ENCODE results near the gene CADPS2.

Gene CADPS2

DNA sequence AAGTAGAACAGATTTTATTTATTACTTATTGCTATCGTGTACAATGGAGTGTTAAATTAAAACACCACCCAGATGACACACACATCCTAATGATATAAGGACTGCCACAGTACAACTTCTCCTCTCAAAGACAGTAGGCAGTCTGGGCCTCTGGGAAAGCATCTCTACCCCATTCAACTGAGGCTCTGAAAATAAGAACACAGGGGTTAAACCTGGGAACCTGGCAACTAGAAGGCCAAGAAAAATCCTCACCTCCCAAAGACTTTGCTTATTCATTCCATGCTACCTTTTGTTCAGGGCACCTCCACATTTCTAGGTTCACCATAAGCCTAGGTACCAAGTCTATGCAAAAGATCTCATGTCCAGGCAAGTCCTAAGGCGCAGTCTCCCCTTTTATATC lies 456.3 kb downstream of the CADPS2 start:
- no peak for DNase-seq

DNA sequence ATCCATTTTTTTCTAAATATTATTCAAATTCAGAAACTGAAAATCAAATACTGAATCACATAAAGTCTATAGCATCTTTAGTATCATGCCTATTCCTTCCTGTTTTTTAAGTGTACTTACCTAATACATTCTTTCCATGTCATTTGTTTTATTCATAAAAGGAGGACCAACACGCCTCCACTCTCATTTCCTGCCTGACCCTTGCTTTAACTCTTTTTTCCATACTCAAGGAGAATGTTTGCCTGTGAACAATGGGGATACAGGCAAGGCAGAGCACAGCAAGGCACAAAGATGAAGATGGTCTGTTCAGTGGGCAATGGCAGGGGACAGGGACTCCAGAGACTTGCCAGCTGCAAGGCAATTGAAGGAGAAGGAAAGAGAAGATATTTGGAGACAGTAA lies 460.5 kb downstream of the CADPS2 start:
- DNase-seq = no peak

DNA sequence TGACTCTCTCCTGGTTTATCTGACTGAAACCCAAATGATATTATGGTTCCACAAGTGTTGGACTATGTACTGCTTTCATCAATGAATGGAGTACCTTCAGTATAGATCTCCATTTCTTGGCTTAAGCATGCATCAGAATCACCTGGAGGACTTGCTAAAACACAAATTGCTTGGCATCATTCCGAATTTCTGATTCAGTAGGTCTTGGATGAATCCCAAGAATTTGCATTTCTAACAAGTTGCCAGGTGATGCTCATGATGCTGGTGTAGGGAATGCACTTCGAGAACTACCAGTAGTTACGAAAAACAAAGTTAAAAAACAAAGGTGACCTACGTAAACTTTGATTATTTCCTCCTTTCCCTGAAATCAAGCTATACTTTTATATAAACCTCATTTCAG lies 462.7 kb downstream of the CADPS2 start:
- DNase-seq = no peak

DNA sequence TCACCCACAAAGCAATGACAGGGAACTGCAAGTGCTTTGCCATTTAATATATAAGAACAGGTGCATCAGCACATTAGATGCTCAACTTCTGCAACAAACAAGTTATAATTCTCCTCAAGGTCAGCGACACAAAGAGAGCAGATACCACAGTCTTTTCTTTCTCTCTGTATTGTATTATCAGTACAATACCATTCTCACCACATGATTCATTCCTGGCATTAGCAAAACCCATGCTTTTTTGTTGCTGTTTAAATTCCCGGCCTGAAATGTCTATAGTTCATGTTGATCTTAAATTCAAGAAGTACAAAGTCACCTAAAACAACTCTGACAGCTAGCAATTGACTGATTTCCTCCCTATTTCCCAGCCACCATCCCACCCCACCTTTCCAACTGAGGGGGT lies 469.9 kb downstream of the CADPS2 start:
- DNase-seq = no peak

DNA sequence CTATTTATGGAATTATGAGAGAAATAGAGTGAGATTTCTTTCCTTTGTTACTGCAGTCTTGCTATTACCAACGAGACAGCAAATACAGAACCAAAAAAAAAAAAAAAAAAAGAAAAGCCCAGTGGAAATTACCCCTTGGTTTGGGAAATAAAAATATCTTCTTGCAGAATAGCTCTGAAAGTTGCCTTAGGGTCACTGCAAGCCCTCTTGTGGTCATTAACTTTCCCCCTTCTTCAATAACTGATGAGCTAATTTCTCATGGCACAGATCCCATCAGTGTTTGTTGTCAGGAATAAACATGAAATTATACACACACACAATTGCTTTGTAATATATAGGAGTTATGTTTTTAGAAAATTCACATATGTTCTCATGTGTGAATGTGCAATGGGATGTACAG lies 470.8 kb downstream of the CADPS2 start:
- no peak for DNase-seq

DNA sequence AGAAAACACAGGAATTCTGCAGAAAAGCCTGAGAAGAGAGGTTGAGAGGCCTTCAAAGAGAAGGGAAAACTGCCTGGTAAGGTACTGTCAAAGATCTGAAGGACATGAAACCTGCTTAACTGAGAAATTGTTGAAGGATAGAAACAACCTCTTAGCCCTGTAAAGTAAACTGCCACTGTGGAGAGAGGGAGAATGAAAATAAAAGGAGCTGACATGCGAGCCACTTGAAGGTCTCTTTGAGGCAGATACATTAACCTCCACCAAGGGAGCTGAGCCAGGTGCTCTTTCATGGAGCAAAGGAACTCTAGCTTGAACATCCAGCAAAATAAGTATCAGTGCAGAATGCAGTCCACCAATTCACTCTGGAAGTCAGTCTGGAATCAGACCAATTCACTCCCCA lies 472.9 kb downstream of the CADPS2 start:
- DNase-seq = no peak

DNA sequence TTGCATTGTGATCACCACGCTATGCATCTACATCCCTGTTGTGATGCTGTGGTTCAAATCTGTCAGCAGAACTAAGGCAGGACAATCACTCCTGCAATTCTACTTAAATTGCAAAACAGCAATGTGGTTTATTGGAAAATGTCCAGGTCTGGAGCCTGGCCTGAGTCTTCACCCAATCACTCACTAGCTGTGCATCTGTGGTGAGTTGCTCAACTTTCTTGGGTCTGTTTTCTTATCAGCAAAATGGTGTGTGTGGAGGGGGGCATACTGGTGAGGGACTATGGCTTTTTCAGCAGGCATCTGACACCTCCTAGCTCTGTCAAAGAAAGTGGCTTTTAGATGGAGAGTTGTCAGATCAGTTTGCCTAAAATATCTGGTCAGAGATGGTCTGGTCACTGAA lies 473.4 kb downstream of the CADPS2 start:
- DNase-seq = no peak

DNA sequence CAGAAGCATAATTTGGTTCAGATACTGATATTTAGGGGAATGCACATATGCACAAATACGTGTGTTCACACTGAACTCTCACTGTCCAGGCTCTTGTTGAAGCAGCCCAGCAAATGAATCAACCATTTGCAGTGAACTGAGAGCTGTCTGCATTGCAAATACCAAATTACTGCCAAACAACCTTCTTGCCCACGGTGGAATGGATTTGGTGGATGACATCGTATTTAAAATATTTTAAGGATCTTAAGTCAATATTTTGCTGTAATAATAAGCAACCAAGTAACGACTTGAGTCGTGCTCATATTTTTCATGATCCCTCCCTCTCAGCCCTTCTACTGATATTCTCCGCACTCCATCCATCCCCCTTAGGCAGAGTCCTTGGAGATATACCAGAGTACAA lies 473.8 kb downstream of the CADPS2 start:
- DNase-seq = no peak

DNA sequence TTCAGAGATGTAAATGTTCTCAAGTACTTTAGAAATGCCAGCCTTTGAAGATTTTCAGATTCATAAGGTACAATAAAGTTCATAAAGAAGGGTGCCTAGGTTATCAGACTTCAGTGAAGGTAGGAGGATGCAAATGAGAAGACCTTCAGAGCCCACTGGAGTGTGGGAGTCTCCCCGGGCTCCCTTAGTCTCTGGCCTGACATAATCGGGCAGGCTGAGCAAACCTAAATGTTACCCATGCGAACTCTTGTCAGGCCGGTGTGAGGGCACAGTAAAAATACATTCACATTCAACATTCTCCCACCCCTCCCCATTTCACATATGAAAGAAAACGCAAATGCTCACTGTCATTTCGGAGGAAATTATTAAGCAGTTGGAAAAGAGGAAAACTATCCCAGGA lies 479.1 kb downstream of the CADPS2 start:
- DNase-seq = no peak

DNA sequence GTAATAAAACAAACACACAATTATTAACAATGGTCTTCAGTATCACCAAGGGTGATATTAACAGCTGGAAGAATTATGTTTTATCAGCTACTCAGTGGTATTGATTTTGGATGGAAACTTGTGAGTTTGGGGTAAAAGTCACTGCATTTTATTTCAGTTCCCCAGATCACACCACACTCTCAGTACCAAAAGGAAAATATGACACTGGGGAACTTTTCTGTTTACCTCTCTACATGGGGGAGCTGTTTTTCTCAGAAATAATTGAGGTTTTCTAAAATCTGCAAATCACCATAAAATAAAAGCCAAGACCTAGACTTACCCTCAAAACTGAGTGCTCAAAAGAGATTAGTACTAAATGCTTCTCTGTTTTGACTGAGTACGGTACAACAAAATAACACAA lies 483.1 kb downstream of the CADPS2 start:
- no peak for DNase-seq

DNA sequence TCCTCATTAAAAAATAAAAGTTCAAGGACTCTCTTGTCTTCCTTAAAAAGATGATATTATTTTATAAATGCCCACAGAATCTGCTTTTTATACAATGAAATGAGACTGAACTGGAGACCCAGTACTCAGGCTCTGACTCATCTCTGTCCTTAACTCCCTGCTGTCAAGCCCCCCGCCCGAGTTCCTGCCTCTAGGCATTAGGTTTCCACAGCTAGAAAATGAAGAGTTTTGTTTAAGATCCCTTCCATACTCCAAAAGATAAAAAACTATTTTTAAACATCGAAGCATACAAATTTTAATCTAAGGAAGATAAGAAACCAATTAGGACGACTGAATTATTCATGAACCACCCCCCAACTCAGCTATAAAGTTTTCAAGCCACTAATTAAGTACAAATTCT lies 484.0 kb downstream of the CADPS2 start:
- no peak for DNase-seq

DNA sequence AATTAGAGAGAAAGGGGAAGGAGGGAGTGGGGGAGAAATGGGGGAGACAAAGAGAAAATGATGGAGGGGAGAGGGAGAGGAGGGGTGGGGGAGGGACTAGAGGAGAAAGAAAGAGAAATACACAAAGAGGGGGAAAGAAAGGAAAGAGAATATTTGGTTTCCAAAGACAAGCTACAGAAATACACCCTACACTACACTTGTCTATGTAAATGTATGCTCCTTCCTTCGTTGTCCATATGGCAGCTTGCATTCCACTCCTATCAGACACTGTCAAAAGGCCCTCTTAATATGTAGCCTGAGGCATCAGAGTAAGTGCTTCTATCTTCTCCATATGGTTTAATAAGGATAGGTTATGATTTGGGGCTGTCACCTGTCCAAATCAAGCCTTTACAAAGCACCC lies 488.9 kb downstream of the CADPS2 start:
- DNase-seq = no peak

DNA sequence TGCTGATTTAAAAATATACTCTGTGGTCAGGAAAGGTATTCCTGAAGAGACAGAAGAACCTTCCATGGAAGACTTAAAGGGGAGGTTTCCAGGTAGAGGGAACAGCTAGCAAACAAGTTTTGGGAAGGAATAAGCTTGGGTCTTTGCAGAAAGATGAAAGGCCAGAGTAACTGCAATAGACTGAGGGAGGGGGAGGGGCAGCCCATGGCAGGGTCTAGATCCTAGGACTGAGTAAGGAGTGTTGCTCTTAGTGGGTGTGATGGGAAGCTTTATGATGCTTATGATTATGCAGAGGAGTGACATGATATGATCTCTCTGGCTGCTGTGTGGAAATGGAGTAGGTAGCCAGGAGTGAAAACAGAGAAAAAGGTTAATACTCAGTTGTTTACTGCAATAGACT lies 491.7 kb downstream of the CADPS2 start:
- DNase-seq = no peak

DNA sequence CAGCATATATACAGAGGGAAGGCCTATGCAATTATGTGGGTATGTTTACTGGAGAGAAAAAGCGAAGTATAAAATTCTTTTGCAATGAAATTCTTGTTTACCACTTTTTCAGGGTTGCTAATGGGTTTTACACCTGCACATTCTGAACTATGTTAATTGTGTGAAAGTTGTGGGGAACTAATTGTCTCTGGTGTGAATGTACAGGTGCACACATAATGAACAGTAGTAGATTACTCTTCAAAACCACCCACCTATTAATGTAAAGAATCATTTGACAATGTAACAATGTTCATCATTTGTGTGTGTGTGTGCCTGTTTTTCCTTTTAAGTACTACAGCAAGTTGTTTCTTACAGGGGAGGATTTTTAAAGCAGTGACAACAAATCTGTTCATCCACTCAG lies 501.7 kb downstream of the CADPS2 start:
- DNase-seq = no peak

DNA sequence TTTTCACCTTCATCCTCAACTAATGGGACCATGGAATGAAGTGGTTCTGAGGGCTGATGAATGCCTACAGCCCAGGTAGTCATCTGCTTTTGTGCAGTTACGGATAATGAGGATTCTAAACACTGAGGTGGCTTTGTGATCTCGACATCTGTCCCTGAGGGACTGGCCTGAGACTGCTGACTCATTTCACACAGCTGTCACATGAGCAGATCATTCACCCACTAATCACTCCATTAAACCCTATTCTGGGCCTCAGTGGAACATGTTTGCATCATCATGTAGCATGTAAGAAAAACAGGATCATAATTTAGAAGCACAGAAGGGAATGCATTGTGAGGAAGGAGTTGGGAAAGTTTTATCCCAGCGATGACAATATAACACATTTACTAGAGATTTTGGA lies 502.3 kb downstream of the CADPS2 start:
- DNase-seq = peak; percentile 27

DNA sequence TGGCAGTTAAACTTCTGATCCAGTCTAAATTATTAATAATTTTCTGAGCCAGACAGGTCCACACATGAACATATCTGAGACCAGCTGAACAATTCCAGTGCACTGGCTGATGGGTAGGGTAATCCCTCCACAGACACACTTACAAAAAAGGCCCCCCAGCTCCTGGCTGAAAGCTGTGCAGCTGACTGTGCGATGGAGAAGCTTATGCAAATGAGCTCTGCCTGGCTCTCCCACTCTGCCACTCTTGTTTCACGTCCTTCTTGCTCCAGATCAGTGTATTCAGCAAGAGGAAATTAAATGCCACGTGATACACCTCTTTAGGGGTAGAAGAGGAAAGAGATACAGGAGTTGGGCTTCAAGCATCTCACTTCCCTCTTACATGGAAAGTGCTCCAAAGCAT lies 505.3 kb downstream of the CADPS2 start:
- no peak for DNase-seq

DNA sequence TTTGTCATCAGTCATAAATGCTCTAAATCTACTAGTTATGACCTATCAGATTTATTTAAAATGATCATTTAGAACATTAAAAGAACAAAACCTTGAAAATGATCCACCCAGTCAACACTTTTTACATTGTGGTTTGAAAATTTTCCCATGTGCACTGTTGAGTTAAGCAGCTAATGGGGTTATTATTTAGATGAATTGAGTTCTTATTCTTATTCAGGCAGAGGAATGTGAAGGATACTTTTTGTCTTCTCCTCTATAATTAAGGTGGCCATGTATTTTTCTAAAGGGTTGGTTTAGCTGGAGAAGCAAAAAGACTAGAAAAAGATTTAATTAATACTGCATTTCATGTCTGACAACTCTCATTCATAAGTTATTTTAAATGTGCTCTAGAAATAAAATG lies 506.8 kb downstream of the CADPS2 start:
- DNase-seq = no peak

DNA sequence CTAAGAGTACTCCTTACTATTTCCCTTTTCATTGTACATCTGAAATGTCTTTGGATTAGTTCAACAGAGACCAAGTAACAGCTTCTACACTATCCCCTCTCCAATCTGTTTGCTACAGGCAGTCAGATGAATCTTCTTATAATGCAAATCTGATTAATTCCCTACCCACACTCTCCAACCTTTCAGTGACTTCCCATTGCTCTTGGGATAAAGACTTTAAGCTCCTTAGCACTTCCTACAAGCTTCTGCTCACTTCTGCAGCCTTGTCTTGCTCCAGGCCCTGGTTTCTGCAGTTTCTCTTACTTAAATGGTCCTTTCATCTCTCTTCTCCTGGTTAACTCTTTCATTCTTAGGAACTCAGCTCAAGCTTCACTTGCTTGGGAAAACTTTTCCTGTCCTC lies 516.5 kb downstream of the CADPS2 start:
- DNase-seq = no peak

DNA sequence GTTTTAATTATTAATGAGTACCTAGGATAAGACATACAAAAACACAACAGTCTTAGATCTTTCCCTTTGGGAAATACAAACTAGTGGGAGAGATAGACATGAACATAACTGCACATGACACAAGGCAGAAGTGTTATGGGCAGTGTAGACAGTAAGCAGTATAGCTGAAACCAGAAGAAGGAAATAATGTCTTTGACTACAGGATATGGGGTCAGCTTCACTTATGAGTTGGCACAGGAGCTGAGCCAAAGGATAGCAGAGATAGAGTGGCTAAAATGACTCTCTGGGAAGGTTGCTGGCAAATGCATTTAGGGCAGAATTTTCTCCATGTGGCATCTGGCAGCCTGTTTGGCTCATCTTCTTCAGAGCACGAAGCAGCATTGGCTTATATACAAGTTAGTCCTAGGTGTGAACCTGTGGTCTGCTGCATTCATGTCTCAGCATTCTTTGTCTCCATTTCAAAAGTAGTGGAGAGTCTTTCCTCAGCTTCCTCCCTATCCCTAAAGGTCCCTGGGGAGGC lies 521.4 kb downstream of the CADPS2 start:
- DNase-seq = no peak

DNA sequence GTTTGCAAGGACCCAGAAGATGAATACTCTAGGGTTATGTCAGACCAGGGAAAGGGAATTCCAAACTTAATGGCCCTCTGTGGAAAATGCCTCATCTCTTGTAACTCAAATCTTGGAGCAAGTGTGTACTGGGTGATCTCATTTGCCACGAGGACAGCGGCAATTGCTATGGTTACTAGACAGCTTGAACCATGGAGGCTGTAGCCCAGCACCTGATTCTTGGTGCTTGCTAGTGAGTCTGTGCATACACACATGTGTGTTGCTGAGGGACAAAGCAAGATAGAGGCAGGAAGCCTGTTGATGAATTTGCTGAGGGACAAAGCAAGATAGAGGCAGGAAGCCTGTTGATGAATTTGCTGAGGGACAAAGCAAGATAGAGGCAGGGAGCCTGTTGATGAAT lies 523.1 kb downstream of the CADPS2 start:
- DNase-seq = no peak

DNA sequence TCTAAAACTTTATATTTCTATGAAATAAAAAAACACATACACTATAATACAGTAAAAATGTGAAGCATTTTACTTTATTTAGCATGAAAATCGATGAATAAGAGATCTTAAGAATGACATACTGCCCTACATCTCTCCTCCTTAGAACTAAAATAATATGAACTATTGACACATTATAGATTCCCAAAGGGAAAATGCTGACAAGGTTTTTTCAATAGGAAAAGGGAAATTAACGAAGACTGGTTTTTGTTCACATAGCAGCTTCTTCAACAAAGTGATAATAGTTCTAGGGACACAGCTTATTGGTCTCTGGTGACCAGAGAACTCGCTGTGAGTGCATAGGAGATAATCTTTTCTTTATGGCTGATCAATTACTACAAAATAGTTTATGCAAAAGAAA lies 523.8 kb downstream of the CADPS2 start:
- no peak for DNase-seq

DNA sequence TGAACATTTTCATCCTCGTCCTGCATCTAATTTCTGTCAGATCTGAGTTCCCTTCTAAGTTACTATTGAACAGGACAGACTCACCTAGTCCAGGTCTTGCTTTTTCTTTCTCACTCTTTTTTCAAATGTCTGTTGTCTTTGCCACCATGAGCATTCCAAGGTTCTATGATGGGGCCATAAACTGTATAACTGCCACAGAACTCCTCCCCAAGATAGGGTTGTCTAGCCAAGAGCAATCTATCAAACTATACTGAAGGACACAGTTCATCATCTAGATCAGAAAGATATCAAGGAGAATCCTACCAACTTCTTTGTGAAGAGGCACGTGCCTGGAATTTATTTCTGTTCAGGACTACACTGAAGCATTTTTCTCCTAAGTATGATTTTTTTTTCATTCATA lies 531.6 kb downstream of the CADPS2 start:
- no peak for DNase-seq

DNA sequence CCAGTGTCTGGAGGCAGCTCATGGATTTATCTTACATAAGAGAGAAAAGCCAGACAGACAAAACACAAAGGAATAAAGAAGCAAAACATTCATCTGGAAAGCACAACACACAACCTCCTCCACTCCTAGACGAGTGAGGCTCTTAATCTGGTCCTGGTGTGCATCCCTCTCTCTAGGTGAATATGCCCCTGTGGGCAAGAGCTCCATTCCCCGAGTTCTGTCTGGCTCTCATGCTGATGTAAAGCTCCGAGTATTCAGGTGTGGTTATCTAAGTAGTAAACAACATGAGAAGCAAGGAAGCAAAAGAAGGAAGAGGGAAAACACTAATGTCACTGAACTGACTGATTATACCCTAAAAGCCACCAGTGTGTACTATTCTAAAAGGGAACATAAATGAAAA lies 533.8 kb downstream of the CADPS2 start:
- no peak for DNase-seq

DNA sequence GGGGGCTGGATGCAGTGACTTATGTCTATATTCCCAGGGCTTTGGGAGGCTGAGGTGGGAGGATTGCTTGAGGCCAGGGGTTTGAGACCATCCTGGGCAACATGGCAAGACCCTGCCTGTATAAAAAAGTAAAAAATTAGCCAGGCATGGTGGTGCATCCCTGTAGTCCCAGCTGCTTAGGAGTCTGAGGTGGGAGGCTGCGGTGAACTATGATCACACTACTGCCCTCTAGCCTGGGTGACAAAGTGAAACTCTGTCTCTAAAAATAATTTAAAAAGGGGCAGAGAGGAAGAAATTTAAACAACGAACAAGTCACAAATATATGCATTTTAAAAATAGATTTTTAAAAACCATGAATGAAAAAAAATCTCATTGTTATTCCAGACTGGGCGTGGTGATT lies 535.6 kb downstream of the CADPS2 start:
- no peak for DNase-seq

DNA sequence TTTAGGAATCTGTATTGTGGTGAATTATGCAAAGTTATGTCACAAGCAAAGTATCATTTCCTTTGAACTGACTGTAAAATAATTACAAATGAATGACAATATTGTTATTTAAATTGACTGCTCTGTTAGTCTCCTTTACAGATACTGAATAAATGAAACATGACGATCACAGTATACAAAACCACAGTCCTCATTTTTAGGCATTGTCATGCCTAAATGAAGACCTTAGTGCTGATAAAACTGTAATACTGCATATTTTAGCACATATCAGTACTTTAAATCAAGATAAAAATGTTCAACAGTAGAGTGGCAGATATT lies 542.0 kb downstream of the CADPS2 start:
- no peak for DNase-seq

DNA sequence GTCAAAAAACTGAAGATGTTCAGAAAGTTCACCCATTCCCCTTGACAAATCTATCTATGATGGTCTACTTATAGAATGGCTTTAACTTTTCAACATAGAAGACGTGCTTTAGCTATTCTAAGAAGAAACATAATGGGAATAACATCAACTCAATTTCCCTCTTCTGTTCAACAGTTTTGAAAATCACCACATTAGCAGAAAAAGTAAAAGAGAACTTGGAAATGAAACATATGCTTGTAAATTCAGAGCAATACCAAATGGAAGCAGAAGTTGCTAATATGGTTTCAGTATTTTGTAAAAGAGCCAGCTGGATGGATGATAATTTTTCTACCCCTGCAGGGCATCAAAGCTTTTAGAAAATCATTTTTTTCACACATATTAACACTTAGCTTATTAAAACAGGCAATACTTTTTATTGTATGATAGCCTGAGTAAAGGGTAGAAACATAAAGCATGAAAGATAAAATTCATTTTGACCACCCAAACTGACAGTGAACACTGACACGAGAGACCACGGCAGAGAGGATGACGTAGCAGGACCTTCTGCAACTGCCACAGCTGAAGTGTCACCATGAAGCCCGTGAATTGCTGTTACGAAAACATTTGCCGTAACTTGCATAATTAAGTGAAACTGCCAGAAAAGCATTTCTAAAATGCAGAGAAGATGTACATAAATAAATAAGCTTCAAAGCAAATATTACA lies 542.5 kb downstream of the CADPS2 start:
- no peak for DNase-seq
